Stimulated activated effector memory CD8-positive, alpha-beta T cell treated with anti-CD3 and anti-CD28 coated beads, Interleukin-12 subunit alpha, Interleukin-12 subunit beta, amount 100 ng/mL, for 72 hours (primary cell): ENCODE results near the gene ANKS6.

Experiments used
- ATAC-seq: fragments of 150-1000 bp; cut with Tn5 transposase; 2 replicates; pipeline ENCODE4 v1.10.0; 2021
- DNase-seq, 2 donors: peaks; one replicate each; pipeline ENCODE4 v3.0.0; 2021 to 2022; ENCODE audit warnings: low spot score in 2 of 2
- H3K27ac Mint-ChIP-seq: one replicate; pipeline ENCODE4 v1.8.0; 2022; ENCODE audit warnings: mild to moderate bottlenecking, mixed read lengths
- H3K36me3 Mint-ChIP-seq: one replicate; pipeline ENCODE4 v1.8.0; 2022; ENCODE audit warnings: mild to moderate bottlenecking, mixed read lengths
- H3K4me1 Mint-ChIP-seq: one replicate; pipeline ENCODE4 v1.8.0; 2022; ENCODE audit warnings: mixed read lengths
- H3K4me3 Mint-ChIP-seq: one replicate; pipeline ENCODE4 v1.8.0; 2022; ENCODE audit warnings: mild to moderate bottlenecking, mixed read lengths
- H3K9me3 Mint-ChIP-seq: one replicate; pipeline ENCODE4 v1.8.0; 2022; ENCODE audit warnings: mixed read lengths

ANKS6 gene

DNA sequence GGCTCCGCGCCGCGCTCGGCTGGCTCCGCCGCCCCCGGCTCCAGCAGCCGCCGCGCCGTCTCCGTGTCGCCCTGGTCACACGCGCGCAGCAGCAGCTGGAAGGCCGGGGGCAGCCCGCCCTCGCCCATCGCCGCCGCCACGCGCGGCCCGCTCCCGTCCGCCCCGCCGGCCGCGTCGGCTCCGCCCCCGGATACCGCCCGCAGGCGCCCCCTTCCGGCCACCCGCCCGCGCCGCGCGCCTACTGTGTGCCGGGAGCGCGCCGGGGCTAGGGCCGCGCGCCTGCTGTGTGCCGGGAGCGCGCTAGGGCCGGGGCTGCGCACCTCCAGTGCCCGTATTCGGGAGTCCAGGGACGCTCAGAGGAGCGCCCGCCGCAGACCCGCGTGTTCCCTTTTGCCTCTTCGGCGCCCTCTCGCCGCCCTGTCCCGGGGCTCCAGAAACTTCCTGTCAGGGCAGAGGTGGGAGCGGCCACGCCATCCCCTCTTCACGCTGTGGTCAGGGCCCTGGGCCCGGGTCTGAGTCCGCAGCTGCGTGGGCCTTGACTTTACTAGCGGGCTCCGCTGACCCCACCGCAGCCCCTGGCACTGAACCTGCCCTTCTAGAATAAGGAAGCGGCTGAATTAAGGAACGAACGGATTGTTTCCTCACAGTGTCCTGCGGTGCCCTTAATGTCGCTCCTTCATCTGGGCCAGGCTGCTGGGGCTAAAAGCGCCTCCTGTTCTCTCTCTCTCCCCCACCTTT, at the start of gene ANKS6:
Gene ANKS6 (minus strand): TSS at position 192 of the 738 bp plus-strand sequence. CDS start 64 bp downstream, at position 128.
- H3K4me3 Mint-ChIP-seq = peak within 1 kb of the TSS; percentile 84
- H3K9me3 Mint-ChIP-seq = no peaks in the 10 kb centered on the region
- H3K4me1 Mint-ChIP-seq = peaks cover 37% of the 10 kb centered on the region
- no peaks in the 10 kb centered on the region for H3K36me3 Mint-ChIP-seq
- DNase-seq (peak; percentile 90 to 95), ATAC-seq (peak; percentile 93)
- H3K27ac Mint-ChIP-seq = peak within 1 kb of the TSS; percentile 88

DNA sequence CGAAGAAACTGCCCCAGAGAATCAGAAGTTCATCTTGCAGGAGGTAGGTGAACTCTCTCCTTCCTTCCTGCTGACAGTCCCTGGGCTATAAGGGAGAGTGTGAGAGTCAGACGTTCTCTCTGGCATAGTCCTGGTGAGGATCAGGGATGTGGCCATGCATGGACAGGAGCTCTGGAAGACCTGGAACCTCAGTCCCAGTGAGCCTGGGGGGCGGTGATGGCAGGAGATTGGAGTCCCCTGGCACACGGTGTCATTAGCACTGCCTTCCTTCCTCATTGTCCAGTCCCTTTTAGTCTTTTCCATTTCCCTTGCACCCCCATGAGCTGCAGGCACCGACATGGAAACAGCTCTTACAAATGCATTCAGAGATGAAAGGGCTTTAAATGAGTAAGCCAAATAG, 49.7 kb upstream of the ANKS6 start:
- Mint-ChIP-seq H3K4me1 (no peaks in the 10 kb centered on the region), H3K36me3 (peaks cover 5% of the 10 kb centered on the region), H3K4me3 (no peak overlapping the region), H3K9me3 (no peaks in the 10 kb centered on the region), H3K27ac (no peak overlapping the region)
- DNase-seq = no peak
- ATAC-seq = no peak

DNA sequence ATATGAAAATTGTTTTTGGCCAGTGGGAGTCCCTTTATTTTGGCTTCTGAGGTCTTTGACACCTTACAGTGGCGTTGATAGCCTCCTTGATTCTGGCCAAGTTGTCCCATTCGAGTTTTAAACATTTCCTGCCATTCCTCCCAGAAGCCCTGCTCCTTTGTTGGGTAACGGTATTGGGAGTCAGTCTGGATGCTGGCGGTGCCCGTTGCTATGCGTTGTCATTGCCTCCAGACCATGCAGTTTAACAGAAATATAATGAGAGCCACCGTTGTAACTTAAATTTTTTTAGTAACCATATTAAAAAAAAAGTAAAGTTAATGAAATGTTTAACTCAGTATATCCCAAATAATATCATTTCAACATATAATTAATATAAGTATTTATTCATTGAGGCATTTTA, 46.2 kb upstream of the ANKS6 start:
- Mint-ChIP-seq H3K9me3 (no peaks in the 10 kb centered on the region), H3K4me1 (no peaks in the 10 kb centered on the region), H3K36me3 (peaks cover 11% of the 10 kb centered on the region), H3K27ac (no peak overlapping the region), H3K4me3 (no peak overlapping the region)
- no peak for DNase-seq
- ATAC-seq = no peak

DNA sequence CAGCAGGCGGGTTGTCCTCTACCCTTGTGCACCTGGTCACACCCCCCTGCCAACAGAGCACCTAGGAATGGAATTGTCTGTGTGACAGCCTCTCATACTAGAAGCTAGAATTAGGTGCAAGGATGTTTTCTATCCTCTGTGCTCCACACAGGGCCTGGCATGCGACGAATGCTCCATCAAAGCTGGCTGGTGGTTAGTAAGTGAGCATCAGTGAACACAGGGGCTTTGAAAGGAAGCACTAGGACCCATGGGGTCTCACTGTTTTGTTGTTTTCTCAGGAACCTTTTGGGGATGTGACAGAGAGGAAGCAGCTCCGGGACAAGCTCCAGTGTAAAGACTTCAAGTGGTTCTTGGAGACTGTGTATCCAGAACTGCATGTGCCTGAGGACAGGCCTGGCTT, 43.4 kb upstream of the ANKS6 start:
- ATAC-seq = no peak
- H3K36me3 Mint-ChIP-seq = peaks cover 17% of the 10 kb centered on the region
- no peak overlapping the region for H3K27ac Mint-ChIP-seq
- H3K9me3 Mint-ChIP-seq = no peaks in the 10 kb centered on the region
- H3K4me1 Mint-ChIP-seq = no peaks in the 10 kb centered on the region
- DNase-seq = no peak
- H3K4me3 Mint-ChIP-seq = no peak overlapping the region

DNA sequence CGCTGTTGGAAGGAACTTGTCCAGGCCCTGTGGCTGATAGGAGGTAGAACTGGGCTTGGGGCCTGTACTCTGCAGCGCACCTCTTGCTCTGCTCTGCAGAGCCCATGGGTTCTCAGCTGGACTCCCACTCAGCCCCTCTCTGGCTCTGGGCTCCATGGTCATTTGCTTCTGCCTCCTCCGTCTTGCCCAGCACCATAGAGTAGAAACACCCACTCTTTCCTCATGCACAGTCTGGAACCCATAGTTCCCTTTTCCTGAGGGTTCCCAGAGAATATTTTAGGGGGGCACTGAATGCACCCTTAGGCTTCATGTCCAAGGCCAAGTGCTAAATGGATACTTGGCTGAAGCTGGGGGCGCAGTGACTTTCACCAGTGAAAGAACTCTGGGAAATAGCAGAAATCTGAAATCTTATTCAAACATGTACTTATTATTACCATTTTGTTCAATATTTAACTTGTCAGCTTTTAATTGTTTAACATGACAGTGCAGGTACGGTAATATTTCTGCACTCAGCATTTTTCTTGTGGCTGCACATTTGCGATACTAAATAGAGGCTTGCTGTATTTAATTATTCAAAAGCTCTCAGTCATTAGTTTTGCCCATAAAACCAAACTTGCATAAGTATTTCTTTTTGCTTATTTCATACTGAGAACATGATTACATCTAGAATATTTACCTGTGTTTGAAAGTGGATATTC, 42.7 kb upstream of the ANKS6 start:
- ATAC-seq = peak; percentile 32
- no peak for DNase-seq
- no peak overlapping the region for H3K27ac Mint-ChIP-seq
- peaks cover 17% of the 10 kb centered on the region for H3K36me3 Mint-ChIP-seq
- no peaks in the 10 kb centered on the region for H3K9me3 Mint-ChIP-seq
- no peak overlapping the region for H3K4me3 Mint-ChIP-seq
- no peaks in the 10 kb centered on the region for H3K4me1 Mint-ChIP-seq

DNA sequence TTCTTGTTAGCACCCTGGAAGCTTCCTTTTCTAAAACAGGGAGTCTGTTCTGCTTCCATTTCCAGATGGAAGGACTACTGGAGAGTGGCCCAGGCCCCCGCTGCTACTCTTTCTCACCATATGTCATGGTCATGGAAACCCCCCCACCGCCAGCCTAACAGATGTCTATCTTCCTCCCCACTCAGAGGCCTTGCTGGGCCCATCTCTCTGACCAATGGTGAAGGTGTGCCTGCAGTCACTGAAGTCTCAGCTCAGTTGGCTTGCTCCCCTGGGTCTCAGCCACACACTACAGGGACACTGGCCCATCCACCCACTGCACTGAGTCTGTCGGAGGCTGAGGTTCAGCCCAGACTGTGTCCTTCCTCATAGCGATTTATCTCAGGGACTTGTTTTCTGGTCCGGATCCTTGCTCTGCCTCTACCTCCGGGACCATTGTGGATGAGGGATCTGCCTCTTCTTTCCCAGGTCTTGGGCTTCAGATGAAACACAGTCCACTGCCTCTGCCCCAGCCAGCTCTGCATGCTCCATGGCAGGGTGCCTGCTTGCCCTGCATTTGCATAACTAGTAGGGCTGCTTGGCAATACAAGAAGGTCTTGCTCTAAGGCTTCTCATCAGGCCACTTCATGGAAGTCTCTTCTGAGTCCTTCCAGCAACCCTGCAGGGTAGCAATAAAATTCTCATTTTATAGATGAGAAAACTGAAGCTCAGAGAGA, 42.0 kb upstream of the ANKS6 start:
- H3K4me3 Mint-ChIP-seq = no peak overlapping the region

DNA sequence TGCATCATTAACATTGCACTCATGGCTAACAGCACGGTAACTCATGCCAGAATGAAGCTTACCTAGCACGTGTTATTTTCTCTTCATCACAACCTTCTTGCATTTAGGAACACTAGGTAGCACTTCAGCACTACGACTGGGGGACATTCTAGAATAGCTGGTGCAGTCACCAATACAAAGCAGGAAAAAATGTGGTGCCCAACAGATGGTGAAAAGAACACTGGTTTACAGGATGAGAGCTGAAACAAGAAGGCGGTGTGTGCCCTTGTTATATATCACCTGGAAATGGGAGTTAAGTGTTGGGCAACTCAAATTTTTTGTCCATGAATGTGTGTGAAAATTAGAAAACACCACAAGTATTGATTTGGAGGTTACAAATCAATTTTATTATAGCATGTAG, 41.2 kb upstream of the ANKS6 start:
- Mint-ChIP-seq H3K4me3 (no peak overlapping the region), H3K36me3 (peaks cover 17% of the 10 kb centered on the region), H3K9me3 (no peaks in the 10 kb centered on the region), H3K27ac (no peak overlapping the region), H3K4me1 (no peaks in the 10 kb centered on the region)
- no peak for ATAC-seq
- DNase-seq = no peak

More for the DNA sequence above, 42.0 kb upstream of the ANKS6 start:
- Mint-ChIP-seq H3K4me1 (no peaks in the 10 kb centered on the region), H3K9me3 (no peaks in the 10 kb centered on the region), H3K27ac (no peak overlapping the region), H3K36me3 (peaks cover 17% of the 10 kb centered on the region)
- DNase-seq (no peak), ATAC-seq (no peak)

DNA sequence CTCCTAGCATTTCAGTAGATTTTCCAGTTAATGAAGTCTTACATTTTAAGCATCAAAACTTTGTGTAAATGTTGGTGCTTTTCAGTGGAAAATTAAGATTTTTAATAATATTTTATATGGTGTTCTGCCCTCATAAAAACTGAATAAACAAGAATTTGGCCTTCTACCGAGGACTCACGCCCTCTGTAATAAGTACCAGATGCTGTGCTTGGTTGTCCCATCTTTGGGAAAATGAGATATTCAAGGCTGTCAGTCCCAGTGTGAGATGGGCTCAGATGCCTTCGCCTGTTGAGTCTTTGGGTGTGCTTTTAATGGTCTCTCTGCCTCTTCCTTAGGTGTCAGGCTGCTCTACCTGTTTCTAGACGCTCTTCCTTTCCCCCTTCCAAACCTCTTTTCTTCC, 39.9 kb upstream of the ANKS6 start:
- Mint-ChIP-seq H3K9me3 (no peaks in the 10 kb centered on the region), H3K36me3 (peaks cover 12% of the 10 kb centered on the region), H3K27ac (no peak overlapping the region), H3K4me1 (no peaks in the 10 kb centered on the region), H3K4me3 (no peak overlapping the region)
- no peak for ATAC-seq
- no peak for DNase-seq

DNA sequence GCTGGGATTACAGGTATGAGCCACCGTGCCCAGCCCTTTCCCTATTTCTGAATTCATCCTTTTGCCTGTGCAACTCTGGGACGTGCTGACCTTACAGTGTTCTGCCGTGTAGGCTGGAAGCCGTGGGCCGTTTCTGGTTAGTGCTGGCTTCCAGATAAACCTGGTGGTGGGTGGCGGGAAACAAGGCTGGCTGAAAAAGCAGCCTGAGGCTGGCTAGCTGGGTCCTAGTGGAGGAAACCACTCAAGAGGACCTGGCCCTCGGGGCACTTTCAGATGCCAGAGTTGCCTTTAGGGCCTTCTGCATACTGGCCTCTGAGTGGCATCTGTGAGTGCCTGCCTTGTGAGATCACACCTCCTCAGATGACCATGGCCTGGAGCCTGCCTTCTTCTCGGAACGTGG, 38.0 kb upstream of the ANKS6 start:
- H3K4me3 Mint-ChIP-seq = no peak overlapping the region
- H3K4me1 Mint-ChIP-seq = no peaks in the 10 kb centered on the region
- ATAC-seq = no peak
- H3K27ac Mint-ChIP-seq = peak overlapping the region; percentile 62
- no peaks in the 10 kb centered on the region for H3K9me3 Mint-ChIP-seq
- no peak for DNase-seq
- H3K36me3 Mint-ChIP-seq = peaks cover 12% of the 10 kb centered on the region

DNA sequence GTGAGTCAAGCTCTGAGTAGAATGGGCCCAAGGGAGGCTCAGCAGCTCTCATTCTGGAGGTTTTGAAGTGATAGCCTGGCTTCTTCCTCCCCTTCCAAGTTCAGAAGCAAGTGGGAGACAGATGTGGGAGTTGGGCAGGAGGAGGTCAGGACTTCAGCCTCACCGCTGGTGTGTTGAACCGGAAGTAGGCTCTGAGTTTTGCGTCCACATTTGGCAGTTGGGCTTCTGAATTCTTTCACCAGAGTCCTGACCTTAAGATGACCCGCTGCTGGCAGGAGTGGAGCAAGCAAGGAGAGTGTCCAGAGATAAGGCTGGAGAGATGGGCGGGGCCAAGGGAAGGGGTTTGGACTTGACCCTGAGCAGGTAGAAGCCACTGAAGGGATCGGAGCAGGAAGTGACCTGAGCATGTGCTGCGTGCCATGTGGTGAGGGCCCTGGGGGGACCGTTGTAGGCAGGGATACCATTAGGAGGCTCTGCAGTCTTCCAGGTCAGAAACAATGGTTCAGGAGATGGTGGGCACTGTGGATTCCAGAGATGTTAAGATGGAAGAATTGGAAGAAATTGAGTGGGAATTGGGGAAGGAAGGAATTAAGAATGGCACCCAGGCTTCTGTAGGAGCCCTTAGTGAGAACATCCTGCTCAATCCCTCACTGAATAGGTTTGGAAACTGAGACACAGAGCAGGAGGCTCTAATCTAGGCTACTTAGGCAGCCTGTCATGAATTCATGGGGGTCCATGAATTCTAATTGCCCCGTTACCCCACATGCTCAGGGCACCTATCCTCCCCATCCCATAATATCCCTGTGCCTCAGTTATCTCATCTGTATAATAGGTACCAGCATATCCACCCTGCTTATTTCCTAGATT, 37.0 kb upstream of the ANKS6 start:
- H3K27ac Mint-ChIP-seq = no peak overlapping the region
- H3K4me3 Mint-ChIP-seq = no peak overlapping the region
- no peak for DNase-seq
- H3K4me1 Mint-ChIP-seq = no peaks in the 10 kb centered on the region
- H3K9me3 Mint-ChIP-seq = no peaks in the 10 kb centered on the region
- H3K36me3 Mint-ChIP-seq = peaks cover 14% of the 10 kb centered on the region
- ATAC-seq = no peak

DNA sequence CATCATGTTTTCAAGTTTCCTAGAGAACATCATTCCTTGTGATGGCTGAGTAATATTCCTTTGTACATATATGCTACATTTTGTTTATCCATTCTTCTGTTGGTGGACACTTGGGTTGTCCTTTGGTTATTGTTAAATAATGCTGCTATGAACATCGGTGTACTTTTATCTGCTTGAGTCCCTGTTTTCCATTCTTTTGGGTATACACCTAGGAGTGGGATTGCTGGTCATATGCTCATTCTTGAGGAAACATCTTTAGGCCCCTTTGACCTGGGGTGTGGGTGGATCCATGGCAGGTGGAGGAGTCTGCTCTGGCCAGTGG, 36.4 kb upstream of the ANKS6 start:
- H3K36me3 Mint-ChIP-seq = peaks cover 14% of the 10 kb centered on the region
- H3K9me3 Mint-ChIP-seq = no peaks in the 10 kb centered on the region
- H3K4me1 Mint-ChIP-seq = no peaks in the 10 kb centered on the region
- no peak for ATAC-seq
- no peak overlapping the region for H3K4me3 Mint-ChIP-seq
- H3K27ac Mint-ChIP-seq = no peak overlapping the region
- DNase-seq = no peak

DNA sequence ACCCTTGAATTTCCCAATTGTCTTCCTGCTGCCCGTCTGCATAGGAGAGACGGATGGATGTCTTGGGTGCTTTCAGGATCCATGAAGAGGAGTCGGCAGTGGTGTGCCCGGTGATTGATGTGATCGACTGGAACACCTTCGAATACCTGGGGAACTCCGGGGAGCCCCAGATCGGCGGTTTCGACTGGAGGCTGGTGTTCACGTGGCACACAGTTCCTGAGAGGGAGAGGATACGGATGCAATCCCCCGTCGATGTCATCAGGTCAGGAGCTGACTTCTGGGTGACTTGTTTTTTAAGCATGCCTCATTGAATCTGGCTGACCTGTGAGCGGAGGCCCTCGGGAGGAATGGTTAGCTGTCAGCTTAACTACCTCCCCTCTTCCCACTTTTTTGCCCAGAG, 35.3 kb upstream of the ANKS6 start:
- no peaks in the 10 kb centered on the region for H3K9me3 Mint-ChIP-seq
- ATAC-seq = no peak
- H3K36me3 Mint-ChIP-seq = peaks cover 14% of the 10 kb centered on the region
- no peak overlapping the region for H3K27ac Mint-ChIP-seq
- no peak for DNase-seq
- H3K4me3 Mint-ChIP-seq = no peak overlapping the region
- no peaks in the 10 kb centered on the region for H3K4me1 Mint-ChIP-seq

DNA sequence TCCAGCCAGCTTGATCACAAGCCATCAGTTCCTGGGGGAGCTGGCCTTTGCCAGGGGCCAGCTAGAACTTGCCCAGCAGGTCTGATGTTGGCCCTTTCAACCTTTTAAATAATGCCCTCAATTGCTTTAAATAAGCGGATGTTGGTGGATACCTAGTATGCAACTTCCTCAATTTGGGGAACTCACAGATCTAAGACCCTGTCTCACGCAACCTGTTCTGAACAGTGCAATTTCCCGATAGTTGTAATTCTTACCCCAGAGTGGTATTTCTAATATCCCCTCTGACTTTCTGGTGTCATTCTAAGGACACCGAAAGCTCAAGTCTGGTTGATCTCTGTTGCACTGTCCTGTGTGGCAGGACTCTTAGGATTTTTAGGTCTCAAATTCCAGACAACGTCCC, 34.2 kb upstream of the ANKS6 start:
- no peaks in the 10 kb centered on the region for H3K4me1 Mint-ChIP-seq
- H3K36me3 Mint-ChIP-seq = peaks cover 11% of the 10 kb centered on the region
- H3K27ac Mint-ChIP-seq = no peak overlapping the region
- DNase-seq = no peak
- no peak for ATAC-seq
- no peak overlapping the region for H3K4me3 Mint-ChIP-seq
- H3K9me3 Mint-ChIP-seq = no peaks in the 10 kb centered on the region

DNA sequence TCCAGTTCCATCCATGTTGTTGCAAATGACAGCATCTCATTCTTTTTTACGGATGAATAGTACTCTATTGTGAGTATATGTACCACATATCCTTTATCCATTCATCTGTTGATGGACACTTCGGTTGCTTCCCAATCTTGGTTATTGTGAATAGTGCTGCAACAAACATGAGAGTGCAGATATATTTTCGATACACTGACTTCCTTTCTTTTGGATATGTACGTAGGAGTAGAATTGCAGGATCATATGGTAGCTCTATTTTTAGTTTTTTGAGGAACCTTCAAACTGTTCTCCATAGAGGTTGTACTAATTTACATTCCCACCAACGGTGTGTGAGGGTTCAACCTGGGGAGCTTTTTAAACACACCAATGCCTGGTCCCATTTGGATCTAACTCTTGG, 33.4 kb upstream of the ANKS6 start:
- peaks cover 8% of the 10 kb centered on the region for H3K36me3 Mint-ChIP-seq
- H3K4me3 Mint-ChIP-seq = no peak overlapping the region
- H3K9me3 Mint-ChIP-seq = no peaks in the 10 kb centered on the region
- peak overlapping the region; percentile 27 for H3K27ac Mint-ChIP-seq
- ATAC-seq = no peak
- no peak for DNase-seq
- H3K4me1 Mint-ChIP-seq = no peaks in the 10 kb centered on the region

DNA sequence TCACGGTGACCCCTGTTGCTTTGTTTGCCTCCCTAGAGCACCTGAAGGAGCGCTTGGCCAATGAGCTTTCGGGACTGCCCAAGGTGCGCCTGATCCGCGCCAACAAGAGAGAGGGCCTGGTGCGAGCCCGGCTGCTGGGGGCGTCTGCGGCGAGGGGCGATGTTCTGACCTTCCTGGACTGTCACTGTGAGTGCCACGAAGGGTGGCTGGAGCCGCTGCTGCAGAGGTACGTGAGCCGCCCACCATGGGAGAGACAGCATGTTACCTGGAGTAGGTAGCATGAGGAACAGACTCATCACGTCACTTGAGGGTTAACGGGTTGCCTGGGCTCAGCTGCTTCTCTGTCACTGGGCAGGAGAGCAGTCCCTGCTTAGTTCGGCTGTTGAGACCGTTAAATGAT, 30.4 kb upstream of the ANKS6 start:
- Mint-ChIP-seq H3K9me3 (no peaks in the 10 kb centered on the region), H3K4me3 (no peak overlapping the region), H3K4me1 (no peaks in the 10 kb centered on the region), H3K36me3 (peaks cover 8% of the 10 kb centered on the region), H3K27ac (no peak overlapping the region)
- ATAC-seq = no peak
- DNase-seq = no peak
